Lower lobe of right lung (tissue), 2 donors: ENCODE measurements around the gene SERTAD2. TPM values are rescaled to one million over a fixed set of nuclear protein-coding genes. Genes with fewer than 3 reads are reported as not detected.

Experiments used
- ATAC-seq, 2 donors: fragments of 200-7000 bp; cut with Tn5 transposase; one replicate each; pipeline ENCODE4 v1.9.1; 2020 to 2022; ENCODE audit warnings: mild to moderate bottlenecking in 2 of 2, moderate library complexity in 2 of 2
- DNase-seq: peaks from one replicate; pipeline ENCODE4 v3.0.0-alpha.2; 2020
- H3K27ac ChIP-seq: fragments of 200-600 bp; one replicate; pipeline ENCODE4 v1.8.0; 2022
- H3K27me3 ChIP-seq: fragments of 200-600 bp; one replicate; pipeline ENCODE4 v1.8.0; 2022; ENCODE audit warnings: low read depth
- H3K36me3 ChIP-seq: fragments of 200-600 bp; one replicate; pipeline ENCODE4 v1.8.0; 2022; ENCODE audit warnings: mild to moderate bottlenecking
- H3K4me1 ChIP-seq: fragments of 200-600 bp; one replicate; pipeline ENCODE4 v1.8.0; 2022
- H3K4me3 ChIP-seq: fragments of 200-600 bp; one replicate; pipeline ENCODE4 v1.8.0; 2022; ENCODE audit warnings: mild to moderate bottlenecking
- H3K9me3 ChIP-seq: fragments of 200-600 bp; one replicate; pipeline ENCODE4 v1.8.0; 2022
- intact Hi-C: fragments of 100-400 bp; cut with DNase I; formaldehyde crosslinking; loops from one replicate; pipeline ENCODE4 v1.11.0; 2022
- total RNA-seq: library from RNA; stranded (reverse); fragmentation: NEBNext Ultra II Directional; extraction: Animal tissue kit (Norgen Biotek cat#: 25700); gene quantifications from one replicate; pipeline ENCODE4 v1.2.1, GENCODE V29; 2021
- TF ChIP-seq, protein P1 (sequence below): fragments of 200-600 bp; IDR thresholded peaks from one replicate; pipeline ENCODE4 v1.8.0; 2022; ENCODE audit warnings: antibody characterized with exemption, mild to moderate bottlenecking
- donor health status: DM: no; HTN: yes; CAD: no; lungs with severe emphysema.

Gene SERTAD2
- total RNA-seq, 1 donor from 2014 or later: 20.1 TPM

DNA sequence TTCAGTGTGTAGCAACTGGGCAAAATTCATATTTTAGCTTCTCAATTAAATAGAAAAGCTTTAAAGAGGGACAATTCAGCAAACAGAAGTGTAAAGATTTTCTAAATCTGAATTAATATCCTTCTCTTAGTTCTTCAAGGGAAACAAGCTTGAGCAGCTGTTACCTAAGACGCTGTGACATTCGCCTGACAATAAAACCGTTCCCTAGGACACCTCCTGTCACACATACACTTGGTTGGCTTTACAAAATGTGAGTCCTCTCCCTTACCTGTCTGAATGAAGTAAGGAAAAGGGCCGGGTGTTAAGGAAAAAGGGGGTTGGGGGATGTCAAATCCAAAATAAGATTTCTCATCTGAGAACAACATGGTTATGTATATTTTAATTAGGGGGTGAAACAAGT, 2.1 kb downstream of the SERTAD2 start:
- TF ChIP-seq, protein P1, sequence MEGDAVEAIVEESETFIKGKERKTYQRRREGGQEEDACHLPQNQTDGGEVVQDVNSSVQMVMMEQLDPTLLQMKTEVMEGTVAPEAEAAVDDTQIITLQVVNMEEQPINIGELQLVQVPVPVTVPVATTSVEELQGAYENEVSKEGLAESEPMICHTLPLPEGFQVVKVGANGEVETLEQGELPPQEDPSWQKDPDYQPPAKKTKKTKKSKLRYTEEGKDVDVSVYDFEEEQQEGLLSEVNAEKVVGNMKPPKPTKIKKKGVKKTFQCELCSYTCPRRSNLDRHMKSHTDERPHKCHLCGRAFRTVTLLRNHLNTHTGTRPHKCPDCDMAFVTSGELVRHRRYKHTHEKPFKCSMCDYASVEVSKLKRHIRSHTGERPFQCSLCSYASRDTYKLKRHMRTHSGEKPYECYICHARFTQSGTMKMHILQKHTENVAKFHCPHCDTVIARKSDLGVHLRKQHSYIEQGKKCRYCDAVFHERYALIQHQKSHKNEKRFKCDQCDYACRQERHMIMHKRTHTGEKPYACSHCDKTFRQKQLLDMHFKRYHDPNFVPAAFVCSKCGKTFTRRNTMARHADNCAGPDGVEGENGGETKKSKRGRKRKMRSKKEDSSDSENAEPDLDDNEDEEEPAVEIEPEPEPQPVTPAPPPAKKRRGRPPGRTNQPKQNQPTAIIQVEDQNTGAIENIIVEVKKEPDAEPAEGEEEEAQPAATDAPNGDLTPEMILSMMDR: no peak
- Histone ChIP-seq H3K36me3 (no peaks in the 10 kb centered on the region), H3K4me1 (peaks cover 60% of the 10 kb centered on the region), H3K4me3 (no peak overlapping the region), H3K27ac (no peak overlapping the region), H3K27me3 (no peaks in the 10 kb centered on the region), H3K9me3 (no peaks in the 10 kb centered on the region)
- intact Hi-C loops: no loop called here
- no peak for DNase-seq
- no peak for ATAC-seq

DNA sequence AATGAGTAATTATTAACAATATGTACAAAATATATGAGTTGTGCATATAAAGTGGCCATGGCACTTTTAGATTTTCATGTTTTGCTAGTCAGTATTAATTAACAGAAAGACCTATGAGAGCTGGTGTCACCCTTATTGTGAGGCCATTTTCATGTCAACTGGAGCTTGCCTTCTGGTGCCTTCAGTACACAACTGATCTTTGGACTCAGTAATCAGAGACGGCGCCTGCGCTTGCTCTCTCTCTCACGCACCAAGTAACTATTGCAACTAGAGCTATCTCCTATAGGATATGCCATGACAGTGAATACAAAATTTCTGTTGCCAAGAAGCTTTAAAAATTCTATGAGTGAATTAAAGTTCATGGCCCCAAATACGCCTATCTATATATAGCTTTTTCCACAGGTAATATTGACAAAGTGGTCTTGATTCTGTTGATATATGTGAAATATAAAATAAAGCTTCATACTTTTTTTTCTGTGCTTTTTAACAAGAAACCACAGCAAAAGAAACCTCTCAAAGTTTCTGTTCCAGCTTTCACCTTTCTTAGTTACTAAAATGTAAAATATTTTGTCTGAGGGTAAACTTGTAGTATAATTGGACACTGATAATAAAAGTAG, 2.9 kb downstream of the SERTAD2 start:
- Histone ChIP-seq H3K36me3 (no peaks in the 10 kb centered on the region), H3K27me3 (no peaks in the 10 kb centered on the region), H3K9me3 (no peaks in the 10 kb centered on the region), H3K27ac (no peak overlapping the region), H3K4me1 (peaks cover 66% of the 10 kb centered on the region), H3K4me3 (no peak overlapping the region)
- ATAC-seq (no peak), DNase-seq (no peak)
- TF ChIP-seq, protein P1: no peak
- intact Hi-C loops: no loop called here

DNA sequence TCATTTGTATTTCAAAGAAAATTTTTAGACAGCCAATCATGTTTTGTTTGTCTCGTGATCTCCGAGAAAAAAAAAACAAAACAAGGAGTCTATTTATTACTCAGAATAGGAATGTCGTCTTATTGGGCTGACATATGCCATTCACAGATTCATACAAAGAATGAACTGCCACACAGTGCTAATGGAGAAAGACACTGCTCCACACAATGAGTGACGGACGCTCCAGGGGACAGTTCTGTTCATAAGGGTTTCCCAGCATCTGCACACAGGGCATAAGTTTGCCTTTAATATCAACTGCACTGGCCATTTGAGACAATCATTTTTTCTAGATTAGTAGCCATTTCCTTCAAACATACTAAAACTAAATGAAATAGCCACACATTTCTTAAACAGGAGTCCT, 3.4 kb downstream of the SERTAD2 start:
- intact Hi-C loops: no loop called here
- no peak for ATAC-seq
- no peaks in the 10 kb centered on the region for H3K27me3 ChIP-seq
- H3K36me3 ChIP-seq: no peaks in the 10 kb centered on the region
- peaks cover 66% of the 10 kb centered on the region for H3K4me1 ChIP-seq
- no peak overlapping the region for H3K27ac ChIP-seq
- DNase-seq: no peak
- H3K9me3 ChIP-seq: no peaks in the 10 kb centered on the region
- H3K4me3 ChIP-seq: no peak overlapping the region
- TF ChIP-seq, protein P1: no peak

DNA sequence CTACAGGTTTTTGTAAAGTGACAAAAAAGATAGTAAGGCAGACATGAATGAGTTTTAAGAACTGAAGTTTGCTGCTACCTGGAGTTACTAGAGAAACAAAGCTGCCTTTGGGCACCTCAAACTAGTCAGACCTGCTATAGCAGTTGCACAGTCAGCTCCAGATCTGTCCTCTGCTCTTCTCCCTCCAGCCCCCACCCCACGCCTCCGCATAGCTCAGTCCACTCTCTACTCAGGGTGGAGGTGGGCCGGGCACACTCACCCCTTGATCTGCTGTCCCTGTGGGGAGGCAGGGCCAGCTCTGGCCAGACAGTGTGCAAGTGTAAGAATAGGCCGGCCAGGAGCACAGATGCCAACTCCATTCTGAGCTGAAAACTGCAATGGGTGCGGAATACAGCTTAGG, 4.1 kb downstream of the SERTAD2 start:
- Histone ChIP-seq H3K9me3 (no peaks in the 10 kb centered on the region), H3K27ac (peak overlapping the region; percentile 20), H3K27me3 (no peaks in the 10 kb centered on the region), H3K4me1 (peaks cover 66% of the 10 kb centered on the region), H3K4me3 (no peak overlapping the region), H3K36me3 (no peaks in the 10 kb centered on the region)
- TF ChIP-seq, protein P1: no peak
- intact Hi-C loops: loop anchor here (10.0 kb wide), 1 partner anchor 215 kb away; no protein-coding TSS in a partner anchor
- DNase-seq (no peak), ATAC-seq (peak in 1 of 2 donors; percentile 9)

DNA sequence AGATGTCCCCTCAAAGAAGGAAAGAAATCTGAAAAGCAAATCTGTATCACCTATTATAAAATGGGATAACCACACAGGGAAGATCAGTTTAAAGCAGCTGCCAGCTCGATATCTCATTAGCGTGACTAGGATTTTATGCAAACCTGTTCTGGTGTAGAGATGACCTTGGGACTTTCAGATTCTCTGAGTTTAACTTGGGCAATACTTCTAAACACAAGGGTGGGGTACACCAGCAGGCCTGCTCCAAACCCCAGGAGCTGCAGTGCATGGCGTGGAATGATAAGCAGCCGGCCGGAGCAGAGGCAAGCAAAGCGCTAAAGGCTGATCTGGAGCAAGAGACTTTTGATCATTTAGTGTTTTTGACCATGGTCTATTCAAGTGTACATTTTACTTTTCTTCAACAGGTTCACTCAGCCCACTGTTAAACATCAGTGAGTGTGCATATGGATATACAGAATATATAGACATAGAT, 4.7 kb downstream of the SERTAD2 start:
- intact Hi-C loops: loop anchor here (10.0 kb wide), 1 partner anchor 216 kb away; no protein-coding TSS in a partner anchor
- Histone ChIP-seq H3K27me3 (no peaks in the 10 kb centered on the region), H3K4me3 (no peak overlapping the region), H3K27ac (peak overlapping the region; percentile 20), H3K36me3 (no peaks in the 10 kb centered on the region), H3K9me3 (no peaks in the 10 kb centered on the region), H3K4me1 (peaks cover 71% of the 10 kb centered on the region)
- TF ChIP-seq, protein P1: no peak
- DNase-seq (no peak), ATAC-seq (no peak)
